Glomerular visceral epithelial cell (primary cell): ENCODE measurements around the gene NRXN3.

Source experiments
- DNase-seq: peaks from one replicate; pipeline ENCODE4 v3.0.0-alpha.2; 2016; ENCODE audit errors: extremely low spot score

NRXN3 gene

DNA sequence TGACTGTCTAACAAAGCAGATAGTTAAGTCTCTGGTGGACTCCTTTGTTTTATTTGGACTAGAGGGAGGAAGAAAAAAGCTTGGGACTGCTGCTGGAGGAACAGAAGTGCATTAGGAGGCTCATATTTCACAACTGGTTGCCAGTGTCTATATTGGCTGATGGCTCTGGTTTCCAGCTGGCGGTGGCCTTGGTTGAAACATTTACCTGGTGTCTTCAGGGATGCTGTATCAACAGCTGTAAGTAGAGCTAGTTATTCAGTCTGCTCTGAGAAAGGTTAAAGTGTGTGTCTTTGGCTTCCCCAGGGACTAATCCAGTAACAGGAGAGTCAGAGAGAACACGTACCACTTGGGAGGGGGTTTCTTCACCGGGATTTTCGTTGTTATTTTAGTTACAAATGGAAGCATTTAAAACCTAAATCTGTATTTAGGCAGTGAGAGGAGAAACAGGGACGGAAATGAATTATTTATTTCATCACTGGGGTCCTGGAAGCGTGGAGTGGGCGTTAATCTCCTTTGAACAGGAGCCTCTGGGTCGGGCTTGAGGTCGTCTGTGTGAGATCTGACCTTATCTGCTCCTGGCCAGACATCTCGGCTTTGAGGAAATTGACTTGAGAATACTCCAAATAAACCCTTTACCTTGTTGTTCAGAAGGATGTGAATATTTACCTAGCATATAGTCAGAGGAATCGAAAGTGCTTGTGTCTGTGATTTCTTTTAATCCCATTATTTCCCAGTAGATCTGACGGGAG, 149.9 kb downstream of the NRXN3 start:
- no peak for DNase-seq

DNA sequence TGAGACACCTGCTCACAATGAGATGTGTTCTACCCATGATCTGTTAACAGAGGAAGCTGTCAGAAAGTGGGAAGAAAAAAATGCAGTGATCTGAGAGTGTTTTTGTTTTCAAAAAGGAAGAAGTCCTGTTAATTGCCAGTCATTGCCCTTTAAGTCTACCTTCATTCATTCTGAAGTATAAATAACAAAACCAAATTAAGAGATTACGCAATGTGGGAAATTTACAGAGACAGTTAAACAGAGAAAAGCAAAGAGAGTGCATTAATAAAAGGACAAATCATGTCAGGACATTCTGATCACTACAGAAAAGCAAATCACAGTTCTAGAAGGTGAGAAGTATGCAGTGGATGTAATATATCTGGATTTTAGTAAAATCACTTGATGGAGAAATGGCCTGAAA, 154.2 kb downstream of the NRXN3 start:
- no peak for DNase-seq

DNA sequence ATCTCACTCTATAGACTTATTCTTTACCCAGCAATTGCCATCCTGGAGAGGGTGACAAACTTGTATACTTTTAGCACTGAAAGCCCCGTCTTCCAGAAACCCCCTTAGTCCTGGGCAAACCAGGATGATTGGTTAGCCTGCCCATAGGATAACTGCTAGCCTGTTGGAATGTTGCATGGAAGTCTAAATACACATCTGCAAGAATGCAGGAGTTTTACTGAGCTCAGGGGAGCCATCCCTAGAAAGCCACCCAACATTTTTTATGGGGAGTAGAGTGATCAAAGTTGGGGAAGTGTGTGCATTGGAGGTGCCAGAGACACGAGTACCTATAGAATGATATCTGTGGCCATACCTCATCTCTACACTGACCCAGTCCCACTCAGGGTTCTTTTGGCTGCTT, 155.7 kb downstream of the NRXN3 start:
- DNase-seq: no peak

DNA sequence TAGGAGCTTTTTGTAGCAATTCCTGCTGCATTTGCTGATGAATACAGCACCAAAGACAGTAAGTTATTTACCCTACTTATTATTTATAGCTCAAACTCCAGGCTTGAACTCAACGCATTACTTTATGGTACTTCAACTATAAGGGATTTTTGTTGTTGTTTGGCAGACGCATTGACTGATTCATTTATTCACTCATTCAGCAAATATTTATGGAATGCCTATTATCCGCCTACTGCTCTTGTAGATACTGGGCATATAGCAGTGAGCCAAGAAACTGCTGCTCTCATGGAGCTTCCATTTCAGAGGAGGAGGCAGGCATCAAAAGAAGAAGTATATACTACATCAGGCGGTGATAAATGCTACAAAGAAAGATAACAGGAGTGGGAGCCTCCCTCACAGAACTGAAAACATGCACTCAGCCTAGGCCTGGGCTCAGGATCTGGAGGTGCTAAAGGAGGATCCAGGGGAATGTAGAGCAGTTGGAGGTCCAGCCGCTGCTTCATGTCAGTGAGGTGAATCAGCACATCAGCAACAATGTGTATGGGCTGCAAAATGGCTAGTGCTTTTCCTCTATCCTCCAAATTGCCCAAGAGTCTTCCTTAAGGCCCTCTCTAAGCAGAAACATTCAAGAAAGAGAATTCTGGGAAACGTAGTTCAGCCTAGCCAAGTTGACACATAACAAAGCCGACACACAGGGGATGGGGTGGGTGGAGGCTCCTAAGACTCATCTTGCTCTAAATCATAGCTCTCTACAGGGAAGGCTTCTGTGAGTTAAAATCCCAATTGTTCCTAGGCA, 157.5 kb downstream of the NRXN3 start:
- no peak for DNase-seq

DNA sequence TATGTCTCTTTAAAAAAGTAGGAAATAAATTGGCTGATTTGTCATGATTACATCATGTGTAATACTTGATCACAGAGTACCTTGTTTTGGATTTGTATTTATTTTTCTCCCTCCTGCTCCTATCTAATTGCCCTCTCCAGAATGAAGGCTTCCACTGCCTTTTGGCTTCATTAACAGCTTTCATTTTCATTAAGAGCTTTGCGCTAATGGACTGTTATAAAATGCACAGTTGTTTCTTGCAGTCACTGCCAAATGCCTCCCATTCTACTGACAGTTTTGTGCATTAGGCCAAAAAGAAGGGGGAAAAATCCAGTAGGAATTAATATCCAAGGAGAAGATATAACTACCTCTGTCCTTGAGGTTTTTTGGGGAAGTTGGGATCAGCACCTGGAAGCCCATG, 159.2 kb downstream of the NRXN3 start:
- DNase-seq: no peak

DNA sequence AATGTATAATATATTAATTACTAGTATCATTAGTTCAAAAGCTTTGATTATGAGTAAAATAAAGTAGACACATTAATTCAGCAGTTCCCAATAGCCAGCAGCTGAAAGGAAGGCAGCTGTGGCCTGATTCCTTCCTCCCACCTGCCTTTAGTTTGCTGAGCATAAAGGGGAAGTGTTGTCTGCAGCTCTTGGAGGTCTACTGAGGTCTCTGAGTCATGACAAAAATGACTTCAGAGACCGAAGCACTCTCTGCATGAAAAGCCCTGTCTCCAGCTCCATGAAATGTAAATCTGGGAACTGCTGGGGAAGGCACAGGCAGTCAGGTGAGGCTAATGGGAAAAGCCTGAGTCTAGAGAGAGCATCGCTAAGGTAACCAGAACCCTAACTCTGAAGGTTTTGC, 165.4 kb downstream of the NRXN3 start:
- DNase-seq: no peak

DNA sequence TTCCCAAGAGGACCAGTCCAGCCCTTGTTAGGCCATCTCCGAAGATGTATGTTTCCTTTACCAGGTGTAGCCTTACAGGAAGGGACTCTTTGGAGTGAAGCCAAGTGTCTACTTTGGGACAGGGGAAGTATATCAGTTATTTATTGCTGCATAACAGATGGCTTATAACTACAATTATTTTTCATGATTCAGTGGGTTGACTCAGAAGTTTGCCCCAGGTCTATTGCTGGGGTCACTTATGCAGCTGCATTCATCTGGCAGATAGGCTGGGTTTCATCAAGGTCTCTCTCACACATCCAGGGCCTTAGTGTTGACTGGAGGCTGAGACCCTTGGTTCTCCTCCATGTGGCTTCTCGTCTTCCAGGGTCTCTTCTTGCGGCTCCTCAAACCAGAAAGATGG, 170.1 kb downstream of the NRXN3 start:
- DNase-seq: no peak

DNA sequence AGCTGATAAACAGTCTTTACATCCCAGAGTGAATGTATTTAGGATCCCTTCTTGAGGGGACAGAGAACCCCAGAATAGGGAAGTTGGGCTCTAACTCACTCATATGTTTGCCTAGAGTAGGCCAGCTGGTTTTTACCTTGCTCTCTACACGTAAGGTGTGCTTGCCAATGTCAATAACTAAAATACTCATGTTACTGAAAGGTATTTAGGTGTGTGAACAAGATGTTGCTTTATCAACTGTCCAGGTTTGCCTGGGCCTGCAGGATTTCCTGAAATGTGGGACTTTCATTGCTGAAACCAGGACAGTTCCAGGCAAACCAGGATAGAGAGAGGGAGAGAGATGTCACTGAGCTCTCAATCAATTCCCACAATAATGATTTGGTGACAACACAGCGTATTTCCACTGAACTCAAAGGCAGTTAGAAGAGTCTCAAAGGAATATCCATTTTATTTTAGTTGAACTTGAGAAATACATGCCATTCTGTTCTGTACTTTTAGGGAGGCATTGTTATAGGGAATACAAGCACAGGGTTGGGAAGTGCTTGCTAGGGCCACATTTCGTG, 171.7 kb downstream of the NRXN3 start:
- DNase-seq: no peak

DNA sequence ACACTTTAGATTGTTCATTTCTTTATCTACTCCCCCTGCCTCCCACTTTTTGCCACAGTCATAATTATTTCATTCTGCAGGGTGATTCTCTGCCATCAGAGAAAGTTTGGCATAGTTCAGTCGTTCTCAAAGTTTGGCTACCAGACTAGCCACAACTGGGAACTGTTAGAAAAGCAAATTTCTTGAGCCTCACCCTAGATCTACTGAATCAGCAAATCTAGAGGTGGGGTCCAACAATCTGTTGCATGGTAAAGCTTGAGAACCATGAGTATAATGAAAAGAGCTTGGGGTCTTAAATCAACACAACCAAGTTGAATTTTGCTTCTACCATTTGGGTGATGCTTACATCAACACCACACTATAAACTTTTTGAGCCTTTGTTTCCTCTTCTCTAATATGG, 172.7 kb downstream of the NRXN3 start:
- DNase-seq: no peak

DNA sequence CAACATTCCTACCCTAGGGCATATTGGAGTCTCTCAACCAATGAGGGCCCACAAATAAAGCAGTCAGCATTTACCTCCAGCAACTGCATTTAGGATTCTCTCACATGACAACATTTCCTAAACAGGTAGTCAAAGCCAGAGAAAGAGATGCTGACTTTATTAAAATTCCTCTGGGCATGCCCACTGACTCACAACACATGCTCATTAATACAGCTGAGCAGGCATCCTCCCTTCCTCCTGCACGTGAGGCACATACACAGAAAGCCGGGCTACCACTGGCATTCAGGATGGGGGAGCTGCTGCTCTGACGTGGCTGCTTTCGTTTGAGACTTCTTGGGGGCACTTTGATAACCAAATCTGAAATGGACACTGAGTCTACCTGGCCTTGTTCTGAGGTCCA, 174.1 kb downstream of the NRXN3 start:
- DNase-seq: no peak

DNA sequence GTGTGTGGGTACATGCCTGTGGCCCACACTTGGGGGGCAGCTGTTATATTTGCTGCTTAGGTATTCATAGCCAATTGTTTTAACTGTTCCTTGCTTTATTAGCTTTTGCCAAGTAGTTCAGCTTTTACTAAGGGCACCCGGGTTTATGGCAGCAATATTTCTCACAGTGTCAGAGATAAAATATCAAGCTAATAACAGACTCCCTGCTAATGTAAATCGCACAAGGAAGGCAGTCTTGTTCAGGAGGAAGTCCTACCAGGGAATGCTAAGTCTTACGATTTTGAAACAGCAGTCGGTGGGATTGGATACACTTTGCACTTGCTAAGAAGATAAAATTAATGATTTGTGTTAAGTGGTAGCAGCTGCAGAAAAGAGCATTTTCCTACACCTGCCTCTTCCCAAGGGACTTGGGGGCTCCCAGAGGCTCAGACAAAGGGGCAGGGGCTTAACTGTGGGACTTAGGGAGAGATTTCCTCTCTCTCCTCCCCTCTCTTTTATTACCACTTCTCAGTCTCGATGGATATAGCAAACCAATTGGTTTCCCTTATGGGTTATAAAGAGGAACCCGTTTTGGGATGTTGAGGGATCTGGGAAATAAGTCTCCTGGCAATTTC, 175.1 kb downstream of the NRXN3 start:
- no peak for DNase-seq

DNA sequence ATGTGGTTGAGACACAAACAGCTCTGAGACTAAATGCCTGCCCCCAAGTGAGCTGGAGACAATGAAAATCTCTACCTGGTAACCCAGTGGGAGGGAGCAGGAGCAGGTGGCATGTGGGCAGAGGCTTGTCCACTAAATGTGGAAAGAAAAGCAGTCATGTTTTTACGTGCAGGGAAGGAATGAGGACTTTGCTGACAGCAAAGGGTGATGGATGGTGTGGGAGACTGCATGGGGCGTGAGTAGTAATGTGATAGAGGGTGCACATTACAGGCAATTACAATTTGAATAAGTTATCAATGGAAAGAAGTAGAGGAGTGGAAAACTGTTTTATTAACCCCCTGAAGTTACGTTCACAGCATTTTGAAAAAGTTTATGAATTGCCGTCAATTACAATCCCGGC, 176.6 kb downstream of the NRXN3 start:
- no peak for DNase-seq

DNA sequence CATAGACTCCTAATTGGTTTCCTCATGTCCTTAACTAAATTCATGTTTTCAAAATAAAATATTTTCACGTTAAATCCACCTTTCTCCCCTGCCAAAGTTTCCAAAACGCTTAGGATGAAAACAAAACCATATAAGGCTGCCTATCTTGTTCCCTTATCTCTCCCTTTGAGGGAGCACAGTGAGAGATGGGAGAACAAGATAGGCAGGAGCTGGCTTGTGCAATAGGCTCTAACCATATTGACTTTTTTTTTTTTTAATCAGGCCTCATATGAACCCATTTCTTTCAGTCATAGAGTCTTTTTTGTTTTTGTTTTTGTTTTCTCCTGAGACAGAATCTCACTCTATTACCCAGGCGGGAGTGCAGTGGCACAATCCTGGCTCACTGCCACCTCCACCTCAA, 184.9 kb downstream of the NRXN3 start:
- DNase-seq: no peak

DNA sequence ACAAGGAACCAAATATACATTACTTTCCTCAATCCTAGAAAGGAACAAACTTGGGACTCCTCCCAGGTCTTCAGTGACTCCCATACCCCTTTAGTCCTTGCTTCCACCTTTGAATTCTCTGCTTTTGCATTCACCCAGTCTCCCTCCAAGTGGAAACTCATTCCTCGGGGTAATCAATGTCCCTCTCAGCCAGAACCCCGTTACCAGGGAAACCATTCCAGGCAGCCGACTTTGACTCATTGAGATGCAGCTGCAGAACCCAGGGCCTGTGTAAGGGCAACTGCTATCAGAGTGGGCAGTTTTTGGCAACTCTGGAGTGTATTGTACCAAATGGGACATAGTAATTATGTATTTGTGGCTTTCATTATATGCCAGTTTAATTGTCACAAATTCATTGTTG, 186.2 kb downstream of the NRXN3 start:
- no peak for DNase-seq

DNA sequence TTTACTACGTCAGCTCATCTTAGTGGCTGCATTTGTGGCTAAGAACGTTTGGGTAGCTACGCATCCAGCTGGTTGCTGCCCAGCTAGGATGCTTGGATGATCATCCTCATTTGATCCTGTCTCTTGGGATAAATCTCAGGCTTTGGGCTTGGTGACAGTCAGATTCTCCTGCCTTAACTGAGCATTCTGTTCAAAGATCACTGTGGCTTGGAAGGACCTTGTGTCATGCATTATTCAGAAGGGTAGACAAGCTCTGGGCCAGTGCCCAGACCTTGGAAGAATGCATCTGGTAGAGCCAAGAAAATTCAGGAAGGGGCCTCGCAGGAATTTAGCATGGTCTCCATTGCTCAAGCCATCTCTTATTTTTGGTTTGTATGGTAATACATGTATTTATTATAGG, 188.4 kb downstream of the NRXN3 start:
- DNase-seq: no peak

DNA sequence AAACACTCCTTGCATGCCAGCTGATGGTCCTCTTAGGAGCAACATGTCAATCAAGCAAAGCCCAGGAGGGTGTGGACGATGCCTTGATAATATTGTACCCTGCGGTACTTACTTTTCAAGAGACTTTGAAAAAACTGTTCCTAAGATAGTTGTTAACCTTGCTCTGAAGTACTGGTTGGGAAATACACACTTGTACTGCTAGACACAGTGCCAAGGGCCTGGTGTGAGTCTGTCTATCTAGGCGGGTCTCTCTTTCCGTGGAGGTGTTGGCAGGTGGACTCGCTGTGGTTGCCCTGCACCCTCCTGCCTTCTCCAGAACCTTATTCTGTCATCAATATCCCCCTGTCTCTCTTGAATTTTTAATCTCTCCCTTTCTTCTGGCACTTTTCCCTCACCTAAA, 189.4 kb downstream of the NRXN3 start:
- DNase-seq: no peak

DNA sequence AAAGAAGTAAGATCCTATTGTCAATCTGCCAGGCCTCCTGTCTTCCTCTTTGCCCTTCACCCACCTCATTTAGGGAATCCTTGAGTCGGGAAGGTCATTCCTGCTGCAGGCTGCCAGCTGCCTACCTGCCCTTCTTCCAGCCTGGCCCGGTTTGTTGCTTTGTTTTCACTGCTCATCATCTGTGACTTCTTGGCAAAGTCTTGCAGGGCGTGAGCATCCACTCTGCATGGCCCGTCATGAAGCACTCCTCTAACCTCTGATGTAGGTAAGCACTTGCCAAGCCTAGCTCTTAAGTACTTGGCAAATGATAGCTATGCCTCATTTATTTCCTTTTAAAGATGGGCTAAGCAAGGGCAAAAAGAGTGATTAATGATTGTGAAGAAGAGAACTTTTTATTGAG, 192.8 kb downstream of the NRXN3 start:
- DNase-seq: no peak

DNA sequence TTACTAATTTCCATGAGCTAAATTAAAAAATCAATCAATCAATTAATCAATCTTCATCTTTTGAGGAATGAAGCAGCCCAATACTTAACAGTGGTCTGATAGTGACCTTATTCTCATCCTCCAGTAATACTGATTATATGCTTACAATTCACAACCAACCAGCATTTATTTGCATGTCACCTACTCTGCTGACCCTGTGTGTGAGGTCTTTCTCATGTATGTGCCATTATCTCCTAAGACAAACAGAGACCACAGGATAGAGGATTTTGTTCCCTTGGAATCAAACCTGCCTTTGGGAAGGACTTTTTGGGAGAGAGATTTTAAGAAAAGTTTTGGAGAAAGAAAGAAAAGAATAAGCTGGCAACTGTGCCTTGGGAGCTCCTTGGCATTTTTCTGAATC, 197.2 kb downstream of the NRXN3 start:
- DNase-seq: no peak

DNA sequence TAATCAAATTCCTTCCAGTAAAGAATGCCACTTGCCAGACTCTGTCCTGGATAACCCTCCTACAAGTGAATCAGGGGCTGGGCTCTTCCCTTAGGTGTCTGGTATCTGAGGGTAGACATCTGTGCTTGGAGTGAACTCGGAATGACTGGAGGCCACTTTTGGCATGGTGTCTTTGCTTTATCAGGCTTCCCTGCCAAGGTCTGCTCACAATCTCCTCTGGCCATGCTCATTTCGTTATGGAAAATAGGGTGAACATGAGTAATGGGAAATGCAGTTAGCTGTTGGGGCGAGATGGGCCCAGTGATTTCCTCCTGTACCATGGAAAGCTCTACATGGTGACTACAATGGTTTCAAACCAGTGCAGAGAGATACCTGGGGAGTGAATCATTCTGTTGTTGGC, 212.9 kb downstream of the NRXN3 start:
- no peak for DNase-seq

DNA sequence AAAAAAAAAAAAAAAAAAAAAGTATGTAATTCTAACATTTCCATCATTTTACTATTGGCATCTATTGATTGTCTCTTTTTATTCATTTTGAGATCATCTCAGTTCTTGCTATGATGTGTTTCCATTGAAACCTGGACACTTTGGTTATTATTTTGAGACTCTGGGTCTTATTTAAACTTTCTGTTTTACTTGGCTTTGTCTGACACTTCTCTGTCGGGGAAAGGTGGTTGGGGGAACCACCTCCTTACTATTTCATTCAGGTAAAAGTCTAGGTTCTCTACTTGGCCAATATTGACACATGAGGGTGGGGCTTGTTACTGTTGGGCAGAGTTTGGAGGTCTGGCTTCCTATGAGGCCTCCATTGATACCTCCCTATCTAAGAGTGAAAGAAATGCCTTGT, 228.0 kb downstream of the NRXN3 start:
- no peak for DNase-seq

DNA sequence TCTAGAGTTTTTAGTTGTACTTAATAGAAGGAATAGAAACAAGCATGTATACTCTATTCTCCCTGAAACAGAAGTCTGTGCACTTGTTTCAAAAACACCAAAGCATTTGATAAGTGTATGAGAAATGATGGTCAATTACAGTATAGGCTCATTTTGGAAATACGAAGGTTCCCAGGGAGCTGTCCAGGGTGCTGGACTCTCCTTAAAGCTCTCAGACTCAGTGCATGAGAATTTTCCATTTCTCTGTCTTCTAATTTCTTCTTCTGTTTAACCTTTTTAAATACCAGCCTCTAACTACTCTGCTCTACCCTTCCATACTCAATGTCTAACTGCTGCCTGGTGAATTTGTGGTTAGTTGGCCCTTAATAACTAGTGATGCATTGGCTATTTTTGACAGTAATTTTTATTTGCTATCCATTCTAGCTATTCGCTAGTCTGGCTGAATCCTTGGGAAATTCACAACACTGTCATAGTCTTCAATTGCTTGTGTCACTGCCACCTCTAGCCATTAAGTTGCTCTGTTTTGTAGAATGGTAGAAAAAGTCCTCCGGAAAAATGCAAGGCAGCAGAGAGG, 229.2 kb downstream of the NRXN3 start:
- peak; percentile 5 for DNase-seq

DNA sequence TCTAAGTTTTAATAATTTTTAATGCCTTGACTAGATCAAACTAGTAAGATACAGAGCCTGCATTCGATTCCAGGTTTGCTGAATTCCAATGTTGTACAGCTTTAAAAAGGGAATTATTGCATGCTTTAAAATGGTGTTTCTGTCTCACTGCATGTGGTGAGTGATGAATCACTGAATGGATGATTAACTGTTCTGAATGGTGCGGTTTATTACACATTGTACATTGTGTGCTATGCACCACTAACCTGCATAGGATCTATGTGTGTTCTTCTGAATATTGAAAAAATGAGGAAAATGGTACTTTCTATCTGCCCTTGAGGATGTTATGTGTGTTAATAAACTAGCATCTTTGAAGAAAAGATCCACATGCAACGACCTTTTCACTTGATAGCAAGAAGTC, 231.7 kb downstream of the NRXN3 start:
- peak; percentile 45 for DNase-seq
